ENCODE measurements around the gene PSMA7. TPM values are rescaled to one million over a fixed set of nuclear protein-coding genes. Genes with fewer than 3 reads are reported as not detected.
A peak's percentile ranks its signal among the peaks of the same experiment; 100 is the strongest.

Gene PSMA7
- total RNA-seq (100 to 1,000 TPM; 118 to 234 TPM), polyA plus RNA-seq (ENCODE audit: insufficient read length in 2 of 2) (100 to 1,000 TPM; 186 to 197 TPM)
- long read RNA-seq, donor 1, transcript PSMA7-206 (4 exons, 548 nt), result minor isoform, 10 of 294 reads
- long read RNA-seq, donor 1, transcript PSMA7-203 (7 exons, 996 nt), result major isoform, 195 of 294 reads
- long read RNA-seq, donor 1, partial matches to known transcripts, result 83 of 294 reads
- long read RNA-seq, donor 1, other reads (novel, unspliced or antisense), result 0 of 294 reads
- long read RNA-seq, donor 2, transcript PSMA7-203 (7 exons, 996 nt), result major isoform, 71 of 80 reads
- long read RNA-seq, donor 2, partial matches to known transcripts, result 7 of 80 reads
- long read RNA-seq, donor 2, other reads (novel, unspliced or antisense), result 0 of 80 reads
- long read RNA-seq, donor 3, transcript PSMA7-203 (7 exons, 996 nt), result major isoform, 103 of 120 reads
- long read RNA-seq, donor 3, transcript PSMA7-206 (4 exons, 548 nt), result minor isoform, 6 of 120 reads
- long read RNA-seq, donor 3, partial matches to known transcripts, result 0 of 120 reads
- long read RNA-seq, donor 3, other reads (novel, unspliced or antisense), result 7 of 120 reads
- long read RNA-seq, donor 4, transcript PSMA7-206 (4 exons, 548 nt), result minor isoform, 16 of 281 reads
- long read RNA-seq, donor 4, transcript PSMA7-203 (7 exons, 996 nt), result major isoform, 216 of 281 reads
- long read RNA-seq, donor 4, partial matches to known transcripts, result 43 of 281 reads
- long read RNA-seq, donor 4, other reads (novel, unspliced or antisense), result 0 of 281 reads

- Histone ChIP-seq H3K36me3 (ENCODE audit: control insufficient read depth, insufficient read depth, low read length) (peaks cover 39% of the 10 kb centered on the region), H3K9me3 (ENCODE audit: control insufficient read depth, insufficient read depth, low read length) (no peaks in the 10 kb centered on the region), H3K4me3 (ENCODE audit: low read depth, low read length) (peak within 1 kb of the TSS; percentile 65), H3K4me1 (ENCODE audit: control insufficient read depth, insufficient read depth, low read length) (peaks cover 36% of the 10 kb centered on the region), H3K27me3 (ENCODE audit: control insufficient read depth, insufficient read depth, low read length) (no peaks in the 10 kb centered on the region), H3K27ac (ENCODE audit: low read depth, low read length) (peak within 1 kb of the TSS; percentile 84)
- DNase-seq (ENCODE audit: low read depth in 4 of 6, low spot score in 6 of 6), result peak; percentile 64 to 97 (median 82)
- under 1% methylated on average over 143 of the region's 148 CpGs for WGBS (ENCODE audit: insufficient coverage)
Measured at GRCh38 chr20:62143081-62143956, at the start of gene PSMA7, which contains the start of gene SS18L1. Gene PSMA7, minus strand, starts transcription at chr20:62143394. Its CDS starts 91 bp downstream, at chr20:62143303. Gene SS18L1, plus strand, starts transcription at chr20:62143769. Its CDS starts 52 bp downstream, at chr20:62143821.

GRCh38 chr20:62192635-62193034, 49.4 kb upstream of the PSMA7 start:
- Histone ChIP-seq H3K9me3 (ENCODE audit: control insufficient read depth, insufficient read depth, low read length) (no peaks in the 10 kb centered on the region), H3K27me3 (ENCODE audit: control insufficient read depth, insufficient read depth, low read length) (no peaks in the 10 kb centered on the region), H3K4me3 (ENCODE audit: low read depth, low read length) (no peak overlapping the region), H3K4me1 (ENCODE audit: control insufficient read depth, insufficient read depth, low read length) (peaks cover 6% of the 10 kb centered on the region), H3K27ac (ENCODE audit: low read depth, low read length) (no peak overlapping the region), H3K36me3 (ENCODE audit: control insufficient read depth, insufficient read depth, low read length) (peaks cover 51% of the 10 kb centered on the region)
- WGBS (ENCODE audit: insufficient coverage), result 89% methylated on average over 8 of the region's 10 CpGs
- no peak for DNase-seq (ENCODE audit: low read depth in 4 of 6, low spot score in 6 of 6)

GRCh38 chr20:62191781-62192559, 48.8 kb upstream of the PSMA7 start:
- Histone ChIP-seq H3K36me3 (ENCODE audit: control insufficient read depth, insufficient read depth, low read length) (peaks cover 50% of the 10 kb centered on the region), H3K27me3 (ENCODE audit: control insufficient read depth, insufficient read depth, low read length) (no peaks in the 10 kb centered on the region), H3K4me1 (ENCODE audit: control insufficient read depth, insufficient read depth, low read length) (peaks cover 6% of the 10 kb centered on the region), H3K9me3 (ENCODE audit: control insufficient read depth, insufficient read depth, low read length) (no peaks in the 10 kb centered on the region), H3K4me3 (ENCODE audit: low read depth, low read length) (no peak overlapping the region), H3K27ac (ENCODE audit: low read depth, low read length) (no peak overlapping the region)
- WGBS (ENCODE audit: insufficient coverage), result 89% methylated on average over 13 of the region's 14 CpGs
- DNase-seq (ENCODE audit: low read depth in 4 of 6, low spot score in 6 of 6), result peak in 1 of 6 donors; percentile 12

GRCh38 chr20:62190639-62191411, 47.6 kb upstream of the PSMA7 start:
- Histone ChIP-seq H3K9me3 (ENCODE audit: control insufficient read depth, insufficient read depth, low read length) (no peaks in the 10 kb centered on the region), H3K27ac (ENCODE audit: low read depth, low read length) (no peak overlapping the region), H3K4me1 (ENCODE audit: control insufficient read depth, insufficient read depth, low read length) (peaks cover 6% of the 10 kb centered on the region), H3K27me3 (ENCODE audit: control insufficient read depth, insufficient read depth, low read length) (no peaks in the 10 kb centered on the region), H3K4me3 (ENCODE audit: low read depth, low read length) (no peak overlapping the region), H3K36me3 (ENCODE audit: control insufficient read depth, insufficient read depth, low read length) (peaks cover 42% of the 10 kb centered on the region)
- no peak for DNase-seq (ENCODE audit: low read depth in 4 of 6, low spot score in 6 of 6)
- WGBS (ENCODE audit: insufficient coverage), result 80% methylated on average over 17 of the region's 25 CpGs

- DNase-seq (ENCODE audit: low read depth in 4 of 6, low spot score in 6 of 6), result no peak
- WGBS (ENCODE audit: insufficient coverage), result 92% methylated on average over 10 of the region's 13 CpGs
- no peak overlapping the region for H3K4me3 ChIP-seq (ENCODE audit: low read depth, low read length)
- no peaks in the 10 kb centered on the region for H3K9me3 ChIP-seq (ENCODE audit: control insufficient read depth, insufficient read depth, low read length)
- no peaks in the 10 kb centered on the region for H3K27me3 ChIP-seq (ENCODE audit: control insufficient read depth, insufficient read depth, low read length)
- H3K4me1 ChIP-seq (ENCODE audit: control insufficient read depth, insufficient read depth, low read length), result peaks cover 13% of the 10 kb centered on the region
- H3K36me3 ChIP-seq (ENCODE audit: control insufficient read depth, insufficient read depth, low read length), result peaks cover 22% of the 10 kb centered on the region
- H3K27ac ChIP-seq (ENCODE audit: low read depth, low read length), result no peak overlapping the region
Measured at GRCh38 chr20:62186887-62187866, 44.0 kb upstream of the PSMA7 start.

GRCh38 chr20:62186096-62186426, 42.9 kb upstream of the PSMA7 start:
- H3K27me3 ChIP-seq (ENCODE audit: control insufficient read depth, insufficient read depth, low read length), result no peaks in the 10 kb centered on the region
- H3K4me3 ChIP-seq (ENCODE audit: low read depth, low read length), result no peak overlapping the region
- no CpG with 5 or more reads among the region's 3 CpGs for WGBS (ENCODE audit: insufficient coverage)
- H3K27ac ChIP-seq (ENCODE audit: low read depth, low read length), result no peak overlapping the region
- H3K36me3 ChIP-seq (ENCODE audit: control insufficient read depth, insufficient read depth, low read length), result peaks cover 12% of the 10 kb centered on the region
- H3K9me3 ChIP-seq (ENCODE audit: control insufficient read depth, insufficient read depth, low read length), result no peaks in the 10 kb centered on the region
- no peak for DNase-seq (ENCODE audit: low read depth in 4 of 6, low spot score in 6 of 6)
- peaks cover 12% of the 10 kb centered on the region for H3K4me1 ChIP-seq (ENCODE audit: control insufficient read depth, insufficient read depth, low read length)

- DNase-seq (ENCODE audit: low read depth in 4 of 6, low spot score in 6 of 6), result no peak
- Histone ChIP-seq H3K36me3 (ENCODE audit: control insufficient read depth, insufficient read depth, low read length) (peaks cover 11% of the 10 kb centered on the region), H3K4me3 (ENCODE audit: low read depth, low read length) (peak overlapping the region; percentile 83), H3K4me1 (ENCODE audit: control insufficient read depth, insufficient read depth, low read length) (peaks cover 12% of the 10 kb centered on the region), H3K9me3 (ENCODE audit: control insufficient read depth, insufficient read depth, low read length) (no peaks in the 10 kb centered on the region), H3K27ac (ENCODE audit: low read depth, low read length) (no peak overlapping the region), H3K27me3 (ENCODE audit: control insufficient read depth, insufficient read depth, low read length) (no peaks in the 10 kb centered on the region)
- 28% methylated on average over 21 of the region's 25 CpGs for WGBS (ENCODE audit: insufficient coverage)
Measured at GRCh38 chr20:62183426-62184142, 40.4 kb upstream of the PSMA7 start.
